Nephron (organoid): ENCODE results near the gene PGLYRP2.
"Not testable (repeated sequence)": the region's sequence is repeated elsewhere in the genome, so short reads cannot be mapped to it uniquely, and the experiment has no call there.

Source experiments
- H3K27ac Mint-ChIP-seq, 3 experiments: 2 replicates each; pipeline ENCODE4 v1.8.0; 2020; ENCODE audit warnings: mixed read lengths in 3 of 3, mild to moderate bottlenecking in 2 of 3, moderate library complexity in 1 of 3
- H3K27me3 Mint-ChIP-seq: 2 replicates; pipeline ENCODE4 v1.8.0; 2021; ENCODE audit warnings: low read depth, mild to moderate bottlenecking, moderate library complexity, mixed read lengths
- H3K36me3 Mint-ChIP-seq: 2 replicates; pipeline ENCODE4 v1.8.0; 2020; ENCODE audit warnings: low read depth, mixed read lengths
- H3K4me1 Mint-ChIP-seq: 2 replicates; pipeline ENCODE4 v1.8.0; 2020; ENCODE audit warnings: mixed read lengths
- H3K4me3 Mint-ChIP-seq, 3 experiments: 2 replicates each; pipeline ENCODE4 v1.8.0; 2020; ENCODE audit warnings: mild to moderate bottlenecking in 3 of 3, mixed read lengths in 3 of 3, moderate library complexity in 2 of 3
- H3K9me3 Mint-ChIP-seq: 2 replicates; pipeline ENCODE4 v1.8.0; 2020; ENCODE audit warnings: mixed read lengths
- TF ChIP-seq, protein P1 (sequence below), 3 experiments: fragments of 200-600 bp; sonication (generic); IDR thresholded peaks; one replicate each; pipeline ENCODE4 v1.5.0; 2021; ENCODE audit warnings: antibody characterized with exemption in 3 of 3; ENCODE audit not compliant: unreplicated experiment in 3 of 3

Gene PGLYRP2

DNA sequence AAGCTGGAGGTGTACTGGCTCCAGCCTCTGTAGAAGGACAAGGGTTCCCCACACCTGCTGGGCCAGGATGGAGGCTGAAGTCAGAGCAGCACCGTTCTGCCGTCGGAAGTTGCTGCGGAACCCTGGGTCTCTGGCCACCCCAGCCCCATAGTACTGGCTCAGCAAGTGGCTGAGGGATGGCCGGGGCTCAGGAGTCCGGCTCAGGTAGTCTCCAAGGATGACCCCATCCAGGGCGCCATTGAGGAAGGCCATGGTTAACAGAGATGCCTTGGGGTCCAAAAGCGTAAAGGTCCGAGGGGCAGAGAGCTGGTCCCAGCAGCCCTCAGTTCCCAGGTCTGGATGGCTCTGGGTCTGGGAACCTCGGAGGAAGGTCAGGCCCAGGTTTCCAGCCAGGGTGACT, 3.7 kb downstream of the PGLYRP2 start:
- TF ChIP-seq, protein P1, sequence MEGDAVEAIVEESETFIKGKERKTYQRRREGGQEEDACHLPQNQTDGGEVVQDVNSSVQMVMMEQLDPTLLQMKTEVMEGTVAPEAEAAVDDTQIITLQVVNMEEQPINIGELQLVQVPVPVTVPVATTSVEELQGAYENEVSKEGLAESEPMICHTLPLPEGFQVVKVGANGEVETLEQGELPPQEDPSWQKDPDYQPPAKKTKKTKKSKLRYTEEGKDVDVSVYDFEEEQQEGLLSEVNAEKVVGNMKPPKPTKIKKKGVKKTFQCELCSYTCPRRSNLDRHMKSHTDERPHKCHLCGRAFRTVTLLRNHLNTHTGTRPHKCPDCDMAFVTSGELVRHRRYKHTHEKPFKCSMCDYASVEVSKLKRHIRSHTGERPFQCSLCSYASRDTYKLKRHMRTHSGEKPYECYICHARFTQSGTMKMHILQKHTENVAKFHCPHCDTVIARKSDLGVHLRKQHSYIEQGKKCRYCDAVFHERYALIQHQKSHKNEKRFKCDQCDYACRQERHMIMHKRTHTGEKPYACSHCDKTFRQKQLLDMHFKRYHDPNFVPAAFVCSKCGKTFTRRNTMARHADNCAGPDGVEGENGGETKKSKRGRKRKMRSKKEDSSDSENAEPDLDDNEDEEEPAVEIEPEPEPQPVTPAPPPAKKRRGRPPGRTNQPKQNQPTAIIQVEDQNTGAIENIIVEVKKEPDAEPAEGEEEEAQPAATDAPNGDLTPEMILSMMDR (IDR thresholded peaks at IDR 0.05; ENCODE audit: unreplicated experiment in 3 of 3) = no peak
- Mint-ChIP-seq H3K27me3 (peaks cover 25% of the 10 kb centered on the region), H3K4me3 (no peak overlapping the region), H3K27ac (no peak overlapping the region), H3K36me3 (no peaks in the 10 kb centered on the region), H3K4me1 (no peaks in the 10 kb centered on the region), H3K9me3 (peaks cover 7% of the 10 kb centered on the region)

DNA sequence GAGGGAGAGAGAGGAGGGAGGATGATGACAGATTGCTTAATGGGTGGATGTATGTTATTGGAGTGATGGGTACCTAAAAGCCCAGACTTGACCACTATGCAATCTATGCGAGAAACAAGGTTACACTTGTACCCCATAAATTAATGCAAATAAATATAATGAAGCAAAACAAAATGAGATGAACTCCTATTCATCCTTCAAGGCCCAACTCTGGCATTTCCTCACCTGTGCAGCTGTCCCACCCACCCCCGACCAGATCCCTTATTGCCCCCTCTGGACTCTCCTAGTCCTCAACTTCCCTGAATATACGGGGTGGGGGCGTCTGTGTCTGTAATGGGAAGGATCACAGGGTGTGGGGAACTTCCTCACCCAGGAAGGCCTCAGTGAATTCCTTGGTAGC, 4.1 kb downstream of the PGLYRP2 start:
- H3K9me3 Mint-ChIP-seq = peaks cover 7% of the 10 kb centered on the region
- H3K36me3 Mint-ChIP-seq = no peaks in the 10 kb centered on the region
- H3K4me3 Mint-ChIP-seq = no peak overlapping the region
- no peaks in the 10 kb centered on the region for H3K4me1 Mint-ChIP-seq
- H3K27ac Mint-ChIP-seq = no peak overlapping the region
- peaks cover 29% of the 10 kb centered on the region for H3K27me3 Mint-ChIP-seq
- TF ChIP-seq, protein P1 (IDR thresholded peaks at IDR 0.05; ENCODE audit: unreplicated experiment in 3 of 3) = no peak

DNA sequence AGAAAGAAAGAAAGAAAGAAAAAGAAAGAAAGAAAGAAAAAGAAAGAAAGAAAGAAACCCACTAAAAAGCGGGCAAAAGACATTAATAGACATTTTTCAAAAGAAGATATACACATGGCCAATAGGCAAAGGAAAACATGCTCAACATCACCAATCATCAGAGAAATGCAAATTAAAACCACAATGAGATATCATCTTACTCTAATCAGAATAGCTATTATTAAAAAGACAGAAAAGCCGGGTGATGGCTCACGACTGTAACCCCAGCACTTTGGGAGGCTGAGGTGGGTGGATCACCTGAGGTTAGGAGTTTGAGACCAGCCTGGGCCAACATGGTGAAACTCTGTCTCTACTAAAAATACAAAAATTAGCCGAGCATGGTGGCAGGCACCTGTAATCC, 5.5 kb downstream of the PGLYRP2 start:
- H3K27ac Mint-ChIP-seq, H3K4me1 Mint-ChIP-seq, H3K9me3 Mint-ChIP-seq, H3K36me3 Mint-ChIP-seq, H3K4me3 Mint-ChIP-seq: not testable (repeated sequence)
- H3K27me3 Mint-ChIP-seq = peaks cover 43% of the 10 kb centered on the region

DNA sequence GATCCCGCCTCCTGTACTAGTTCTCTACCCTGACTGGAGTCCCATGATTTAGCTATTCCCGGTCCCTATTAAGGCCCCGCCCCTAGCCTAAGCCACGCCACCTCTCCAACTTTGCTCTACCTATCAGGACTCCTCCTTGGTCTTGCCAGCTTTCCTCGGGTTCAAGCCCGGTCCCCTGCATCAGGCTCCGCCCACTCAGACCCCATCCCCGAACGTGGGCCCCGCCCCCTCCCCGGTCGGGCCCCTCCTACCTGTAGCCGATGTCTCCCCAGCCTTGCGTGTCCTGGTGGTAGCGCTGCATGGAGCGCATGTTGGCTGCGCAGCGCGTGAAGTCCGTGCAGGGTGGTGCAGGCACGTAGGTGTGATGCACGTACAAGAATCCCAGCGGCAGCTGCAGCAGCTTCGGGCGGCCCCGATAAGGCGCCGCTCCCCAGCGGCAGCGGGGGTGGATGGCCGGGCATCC, 7.6 kb downstream of the PGLYRP2 start:
- no peaks in the 10 kb centered on the region for H3K4me1 Mint-ChIP-seq
- peaks cover 63% of the 10 kb centered on the region for H3K27me3 Mint-ChIP-seq
- TF ChIP-seq, protein P1 (IDR thresholded peaks at IDR 0.05; ENCODE audit: unreplicated experiment in 3 of 3) = no peak
- H3K9me3 Mint-ChIP-seq = peaks cover 4% of the 10 kb centered on the region
- no peak overlapping the region for H3K27ac Mint-ChIP-seq
- no peak overlapping the region for H3K4me3 Mint-ChIP-seq
- H3K36me3 Mint-ChIP-seq = no peaks in the 10 kb centered on the region

DNA sequence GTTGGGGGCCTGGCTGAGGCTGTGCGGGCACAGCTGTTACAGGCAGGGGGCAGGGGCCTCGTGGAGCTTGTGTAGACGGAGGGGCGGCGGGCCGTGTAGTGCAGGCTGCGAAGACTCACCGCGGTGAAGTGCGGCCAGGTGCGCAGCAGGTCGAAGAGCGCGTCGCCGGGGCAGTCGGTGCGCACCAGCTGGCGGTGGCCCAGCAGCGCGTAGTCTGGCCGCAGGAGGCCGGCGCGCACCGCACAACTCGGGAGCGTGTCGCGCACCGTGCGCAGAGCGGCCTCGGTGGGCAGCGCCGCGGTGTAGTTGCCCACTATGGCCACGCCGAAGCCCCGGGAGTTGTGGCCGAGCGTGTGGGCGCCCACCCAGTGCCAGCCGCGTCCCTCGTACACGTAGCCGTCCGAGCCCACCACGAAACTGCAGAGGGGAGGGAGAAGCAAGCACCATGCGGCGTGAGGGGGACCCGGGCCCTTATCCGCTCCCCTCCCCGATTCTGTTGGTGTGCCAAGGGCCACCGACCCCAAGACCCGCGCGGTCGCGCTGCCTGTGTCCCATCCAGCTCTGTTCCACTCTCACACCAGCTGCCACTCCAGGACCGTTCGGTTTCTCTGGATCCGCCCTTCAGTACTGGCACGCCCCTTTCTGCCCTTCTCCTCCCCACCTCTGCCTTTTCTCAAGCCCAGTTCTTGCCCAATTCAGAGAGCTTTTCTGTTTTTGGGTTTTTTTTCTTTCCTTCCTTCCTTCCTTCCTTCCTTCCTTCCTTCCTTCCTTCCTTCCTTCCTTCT, 9.6 kb downstream of the PGLYRP2 start:
- Mint-ChIP-seq H3K27me3 (peaks cover 75% of the 10 kb centered on the region), H3K4me3 (no peak overlapping the region), H3K27ac (no peak overlapping the region), H3K9me3 (peaks cover 4% of the 10 kb centered on the region), H3K4me1 (peaks cover 3% of the 10 kb centered on the region), H3K36me3 (no peaks in the 10 kb centered on the region)
- TF ChIP-seq, protein P1 (IDR thresholded peaks at IDR 0.05; ENCODE audit: unreplicated experiment in 3 of 3) = no peak

DNA sequence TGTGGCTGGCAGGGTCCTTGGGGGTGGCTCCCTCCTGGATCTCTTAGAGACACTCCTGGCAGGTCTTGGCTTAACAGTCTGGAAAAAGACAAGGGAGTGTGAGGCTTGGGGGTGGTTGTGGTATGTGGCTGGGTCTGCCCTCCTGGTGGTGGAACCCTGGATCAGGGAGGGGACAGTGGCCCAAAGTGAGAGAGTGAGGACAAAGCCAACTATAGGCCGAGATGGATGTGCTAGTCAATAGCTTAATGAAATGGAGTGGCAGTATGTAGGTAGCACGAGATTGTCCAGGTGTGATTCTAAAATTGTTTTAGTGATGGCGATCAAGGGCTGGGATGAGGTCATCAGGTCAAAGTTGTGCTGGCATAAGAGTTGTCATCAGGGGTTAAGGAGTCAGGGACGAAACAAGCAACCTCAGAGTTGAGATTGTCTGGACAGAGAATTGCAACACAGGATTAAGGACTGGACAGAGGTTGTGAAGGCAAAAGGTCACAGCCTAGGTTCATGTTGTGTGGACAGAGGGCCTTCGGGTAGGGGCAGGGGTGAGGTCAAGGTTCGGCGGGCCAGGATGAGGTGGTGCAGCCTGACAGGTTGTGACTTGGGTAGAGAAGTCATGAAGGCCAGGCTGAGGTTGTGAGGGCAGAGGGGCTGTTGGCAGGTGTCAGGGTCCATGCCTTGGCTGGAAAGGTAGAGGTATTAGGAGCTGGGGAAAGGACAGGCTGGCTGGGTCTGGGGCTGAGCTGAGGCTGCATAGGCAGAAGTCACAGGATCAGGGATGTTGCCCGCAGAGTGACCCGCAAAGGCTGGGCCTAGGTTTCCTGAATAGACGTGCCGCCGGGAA, 10.4 kb downstream of the PGLYRP2 start:
- Mint-ChIP-seq H3K27ac (no peak overlapping the region), H3K4me3 (no peak overlapping the region), H3K36me3 (no peaks in the 10 kb centered on the region), H3K27me3 (peaks cover 79% of the 10 kb centered on the region), H3K4me1 (peaks cover 4% of the 10 kb centered on the region), H3K9me3 (peaks cover 4% of the 10 kb centered on the region)
- TF ChIP-seq, protein P1 (IDR thresholded peaks at IDR 0.05; ENCODE audit: unreplicated experiment in 3 of 3) = no peak
